ENCODE data around the gene GREB1.

GREB1 gene

GRCh38 chr2:11578081-11578948, 44.5 kb downstream of the GREB1 start:
- no peak overlapping the region for H3K4me3 ChIP-seq (ENCODE audit: low read depth, low read length)
- DNase-seq (ENCODE audit: low read depth, low spot score) = no peak
- TF ChIP-seq, protein P1, sequence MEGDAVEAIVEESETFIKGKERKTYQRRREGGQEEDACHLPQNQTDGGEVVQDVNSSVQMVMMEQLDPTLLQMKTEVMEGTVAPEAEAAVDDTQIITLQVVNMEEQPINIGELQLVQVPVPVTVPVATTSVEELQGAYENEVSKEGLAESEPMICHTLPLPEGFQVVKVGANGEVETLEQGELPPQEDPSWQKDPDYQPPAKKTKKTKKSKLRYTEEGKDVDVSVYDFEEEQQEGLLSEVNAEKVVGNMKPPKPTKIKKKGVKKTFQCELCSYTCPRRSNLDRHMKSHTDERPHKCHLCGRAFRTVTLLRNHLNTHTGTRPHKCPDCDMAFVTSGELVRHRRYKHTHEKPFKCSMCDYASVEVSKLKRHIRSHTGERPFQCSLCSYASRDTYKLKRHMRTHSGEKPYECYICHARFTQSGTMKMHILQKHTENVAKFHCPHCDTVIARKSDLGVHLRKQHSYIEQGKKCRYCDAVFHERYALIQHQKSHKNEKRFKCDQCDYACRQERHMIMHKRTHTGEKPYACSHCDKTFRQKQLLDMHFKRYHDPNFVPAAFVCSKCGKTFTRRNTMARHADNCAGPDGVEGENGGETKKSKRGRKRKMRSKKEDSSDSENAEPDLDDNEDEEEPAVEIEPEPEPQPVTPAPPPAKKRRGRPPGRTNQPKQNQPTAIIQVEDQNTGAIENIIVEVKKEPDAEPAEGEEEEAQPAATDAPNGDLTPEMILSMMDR (IDR thresholded peaks at IDR 0.05; ENCODE audit: low read depth, low read length) = no peak
- in situ Hi-C loops (cut with HindIII; ENCODE audit: low sequenced_read_pairs) = no loop called here

GRCh38 chr2:11578986-11579774, 45.3 kb downstream of the GREB1 start:
- H3K4me3 ChIP-seq (ENCODE audit: low read depth, low read length) = no peak overlapping the region
- DNase-seq (ENCODE audit: low read depth, low spot score) = no peak
- in situ Hi-C loops (cut with HindIII; ENCODE audit: low sequenced_read_pairs) = no loop called here
- TF ChIP-seq, protein P1 (IDR thresholded peaks at IDR 0.05; ENCODE audit: low read depth, low read length) = no peak

- DNase-seq (ENCODE audit: low read depth, low spot score) = no peak
- in situ Hi-C loops (cut with HindIII; ENCODE audit: low sequenced_read_pairs) = no loop called here
- TF ChIP-seq, protein P1 (IDR thresholded peaks at IDR 0.05; ENCODE audit: low read depth, low read length) = no peak
- H3K4me3 ChIP-seq (ENCODE audit: low read depth, low read length) = no peak overlapping the region
Observed at GRCh38 chr2:11579867-11580659, 46.2 kb downstream of the GREB1 start.

DNA sequence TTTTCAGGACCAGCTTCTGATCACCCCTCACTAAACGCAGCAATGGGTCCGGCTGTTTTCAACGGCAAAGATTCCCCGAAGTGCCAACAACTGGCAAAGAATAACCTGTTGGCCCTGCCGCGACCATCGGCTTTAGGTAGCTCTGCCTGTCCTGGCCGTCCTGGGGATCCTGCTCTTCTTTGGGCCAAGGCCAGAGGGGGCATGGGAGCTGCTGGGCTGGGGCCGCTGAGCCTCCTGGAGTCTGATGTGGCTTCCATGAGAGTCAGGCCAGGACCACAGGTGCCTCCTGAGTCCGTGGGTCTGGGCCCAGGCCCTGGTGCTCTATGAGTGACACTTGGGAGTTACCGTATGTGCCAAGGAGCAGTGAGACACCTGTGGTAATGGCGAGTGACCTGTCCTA, 46.9 kb downstream of the GREB1 start:
- TF ChIP-seq, protein P1 (IDR thresholded peaks at IDR 0.05; ENCODE audit: low read depth, low read length) = no peak
- no peak overlapping the region for H3K4me3 ChIP-seq (ENCODE audit: low read depth, low read length)
- no peak for DNase-seq (ENCODE audit: low read depth, low spot score)
- in situ Hi-C loops (cut with HindIII; ENCODE audit: low sequenced_read_pairs) = no loop called here

DNA sequence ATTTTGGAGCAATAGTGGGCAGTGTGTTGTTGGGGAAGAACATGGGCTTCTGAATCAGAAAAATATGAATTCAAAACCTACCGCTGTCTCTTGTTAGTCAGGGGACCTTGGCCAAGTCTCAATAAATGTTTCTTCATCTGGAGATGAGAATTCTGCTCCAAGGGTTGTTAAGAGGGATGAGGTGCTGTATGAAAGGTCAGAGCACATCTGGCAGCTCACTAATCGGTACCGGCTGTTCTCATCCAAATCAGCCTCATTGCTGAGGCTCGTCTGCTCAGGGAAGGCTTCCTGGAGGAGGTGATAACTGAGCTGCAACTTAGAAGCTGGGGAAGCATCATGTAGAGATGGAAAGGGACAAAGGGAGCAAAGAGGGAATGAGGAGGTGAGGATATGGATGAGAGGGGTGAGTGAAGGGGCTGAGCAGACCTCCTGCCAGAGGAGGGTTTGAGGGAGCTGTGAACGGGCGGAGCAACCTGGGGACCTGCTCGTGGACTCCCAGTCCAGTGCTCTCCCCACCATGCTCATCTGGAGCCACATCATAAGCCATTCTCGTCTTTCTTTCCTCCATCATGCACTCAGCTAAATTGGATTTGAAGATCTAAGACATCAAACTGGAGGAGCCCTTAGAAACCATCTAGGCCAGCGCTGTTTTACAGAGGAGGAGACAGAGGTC, 47.4 kb downstream of the GREB1 start:
- in situ Hi-C loops (cut with HindIII; ENCODE audit: low sequenced_read_pairs) = no loop called here
- H3K4me3 ChIP-seq (ENCODE audit: low read depth, low read length) = no peak overlapping the region
- TF ChIP-seq, protein P1 (IDR thresholded peaks at IDR 0.05; ENCODE audit: low read depth, low read length) = no peak
- no peak for DNase-seq (ENCODE audit: low read depth, low spot score)
